Ishikawa (cell line): Measurements from ENCODE around the gene PCDH1.

Experiments
- CEBPB ChIP-seq: IDR thresholded peaks from 2 replicates; pipeline ENCODE4 v1.6.1; 2012
- CREB1 ChIP-seq: IDR thresholded peaks from 2 replicates; pipeline ENCODE4 v1.6.1; 2012; ENCODE audit warnings: low read depth
- EGR1 ChIP-seq: IDR thresholded peaks from 2 replicates; pipeline ENCODE4 v1.6.1; 2012
- EP300 ChIP-seq: IDR thresholded peaks from 2 replicates; pipeline ENCODE4 v1.6.1; 2012; ENCODE audit warnings: borderline replicate concordance
- FOXM1 ChIP-seq: IDR thresholded peaks from 2 replicates; pipeline ENCODE4 v1.6.1; 2012; ENCODE audit warnings: low read depth, borderline replicate concordance
- NFIC ChIP-seq: IDR thresholded peaks from 2 replicates; pipeline ENCODE4 v1.6.1; 2012
- RAD21 ChIP-seq: IDR thresholded peaks from 2 replicates; pipeline ENCODE4 v1.6.1; 2012; ENCODE audit warnings: low read depth
- REST ChIP-seq: IDR thresholded peaks from 2 replicates; pipeline ENCODE4 v1.6.1; 2012; ENCODE audit warnings: low read depth, mild to moderate bottlenecking
- TAF1 ChIP-seq: IDR thresholded peaks from 2 replicates; pipeline ENCODE4 v1.6.1; 2012; ENCODE audit warnings: low read depth, mild to moderate bottlenecking
- TCF12 ChIP-seq: IDR thresholded peaks from 2 replicates; pipeline ENCODE4 v1.6.1; 2012; ENCODE audit warnings: low read depth
- TEAD4 ChIP-seq: IDR thresholded peaks from 2 replicates; pipeline ENCODE4 v1.6.1; 2012
- USF1 ChIP-seq: IDR thresholded peaks from 2 replicates; pipeline ENCODE4 v1.6.1; 2012
- YY1 ChIP-seq: IDR thresholded peaks from 2 replicates; pipeline ENCODE4 v1.6.1; 2012; ENCODE audit warnings: low read depth
- ZBTB7A ChIP-seq: IDR thresholded peaks from 2 replicates; pipeline ENCODE4 v1.6.1; 2012; ENCODE audit warnings: low read depth
- TF ChIP-seq, protein P1 (sequence below): IDR thresholded peaks from 2 replicates; pipeline ENCODE4 v1.6.1; 2012

PCDH1 gene

GRCh38 chr5:141883184-141883891 is 5.1 kb upstream of the PCDH1 start:
- TF ChIP-seq REST: peak; percentile 98
- 0 out of 2 replicates have a peak, but pooled peaks have one; percentile 6 for TF ChIP-seq RAD21
- TF ChIP-seq YY1: no peak
- TF ChIP-seq USF1: no peak
- no peak for TF ChIP-seq TCF12

- TF ChIP-seq EGR1: no peak
- no peak for TF ChIP-seq RAD21
- TF ChIP-seq, protein P1, sequence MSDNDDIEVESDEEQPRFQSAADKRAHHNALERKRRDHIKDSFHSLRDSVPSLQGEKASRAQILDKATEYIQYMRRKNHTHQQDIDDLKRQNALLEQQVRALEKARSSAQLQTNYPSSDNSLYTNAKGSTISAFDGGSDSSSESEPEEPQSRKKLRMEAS: no peak
- TF ChIP-seq CEBPB: no peak
- no peak for TF ChIP-seq TAF1
- no peak for TF ChIP-seq USF1
- no peak for TF ChIP-seq EP300
- no peak for TF ChIP-seq FOXM1
- no peak for TF ChIP-seq CREB1
- no peak for TF ChIP-seq ZBTB7A
- TF ChIP-seq NFIC: no peak
- TF ChIP-seq TEAD4: no peak
Measured at GRCh38 chr5:141882594-141883183, 4.5 kb upstream of the PCDH1 start.

- TF ChIP-seq CREB1 (no peak), RAD21 (no peak), REST (no peak), EP300 (no peak), YY1 (no peak), USF1 (no peak), TAF1 (no peak), EGR1 (no peak), ZBTB7A (no peak), TCF12 (no peak), CEBPB (no peak), NFIC (no peak), TEAD4 (no peak), FOXM1 (no peak)
- TF ChIP-seq, protein P1: no peak
Measured at GRCh38 chr5:141881886-141882285, 3.7 kb upstream of the PCDH1 start.

DNA sequence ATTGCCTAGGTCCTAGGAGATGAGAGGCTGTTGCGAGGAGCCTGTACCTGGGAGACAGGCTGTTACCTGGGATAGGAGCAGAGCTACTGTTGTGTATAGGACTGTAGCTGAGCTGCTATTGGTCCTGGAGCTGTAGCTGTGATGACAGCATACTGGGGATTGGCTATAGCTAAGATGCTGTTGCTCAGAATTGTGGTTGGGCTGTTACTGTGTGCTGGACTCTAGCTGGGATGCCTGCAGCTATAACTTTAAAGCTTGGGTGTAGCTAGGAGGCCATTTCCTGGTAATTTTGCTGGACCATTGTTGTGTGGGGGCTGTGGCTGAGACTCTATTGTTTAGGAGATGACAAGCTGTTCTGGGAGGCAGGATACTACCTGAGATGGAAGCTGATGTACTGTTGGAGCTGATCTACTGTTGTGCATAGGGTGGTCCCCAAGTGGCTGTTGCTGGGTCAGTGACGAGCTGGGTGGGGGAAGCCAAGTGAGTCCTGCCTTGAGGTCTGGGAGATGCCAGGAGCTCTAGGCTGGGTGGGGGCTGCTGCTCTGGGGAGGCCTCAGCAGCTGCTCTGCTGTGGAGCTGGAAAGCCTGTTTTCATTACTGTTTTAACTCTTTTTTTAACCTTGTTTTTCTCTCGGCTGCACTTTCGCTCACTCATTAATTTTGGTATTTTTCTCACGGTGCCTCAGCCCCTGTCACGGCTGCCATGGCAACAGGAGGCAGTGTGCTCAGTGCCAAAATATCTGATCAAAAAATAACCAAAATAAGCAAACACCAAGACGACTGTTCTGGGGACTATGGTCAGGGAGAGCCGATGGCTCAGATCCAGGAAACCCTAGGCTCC is 3.0 kb upstream of the PCDH1 start:
- TF ChIP-seq RAD21: no peak
- TF ChIP-seq TAF1: no peak
- TF ChIP-seq CEBPB: no peak
- no peak for TF ChIP-seq ZBTB7A
- TF ChIP-seq, protein P1: no peak
